B cell (primary cell): Measurements from ENCODE around the gene RNF207. TPM values are rescaled to one million over a fixed set of nuclear protein-coding genes. Genes with fewer than 3 reads are reported as not detected.
A peak's percentile ranks its signal among the peaks of the same experiment; 100 is the strongest.

Experiments used
- ATAC-seq: fragments of 200-7000 bp; cut with Tn5 transposase; one replicate; pipeline ENCODE4 v1.10.0; 2021; ENCODE audit warnings: low read depth, mild to moderate bottlenecking, moderate number of reproducible peaks, moderate library complexity
- CTCF ChIA-PET: fragments of 350-600 bp; sonication (Branson Sonifier 250); formaldehyde crosslinking; loops from one replicate; lab custom pipeline; 2021; ENCODE audit warnings: antibody characterized with exemption, inconsistent platforms; lab: Charles Lee
- POLR2A ChIA-PET: fragments of 350-600 bp; sonication (Branson Sonifier 250); formaldehyde crosslinking; loops from one replicate; lab custom pipeline; 2021; ENCODE audit warnings: antibody characterized with exemption; lab: Charles Lee
- DNase-seq: peaks from one replicate; pipeline ENCODE4 v3.0.0; 2013
- H2AFZ ChIP-seq: 2 replicates; pipeline ENCODE4 v1.6.1; 2012; ENCODE audit warnings: mild to moderate bottlenecking, low read depth, low read length; ENCODE audit not compliant: insufficient read depth, poor library complexity, severe bottlenecking
- H3K27ac ChIP-seq, 2 donors: 1 replicate in 1 of 2; 2 replicates in 1 of 2; pipeline ENCODE4 v1.5.1; 2012 to 2013; ENCODE audit warnings: low read length in 2 of 2, mild to moderate bottlenecking in 2 of 2, moderate library complexity in 1 of 2
- H3K27me3 ChIP-seq, 4 experiments: fragments of 200-600 bp in 1 of 4; sonication (generic) in 1 of 4; replicated peaks in 1 of 4; 1 replicate in 2 of 4; 2 replicates in 2 of 4; pipeline versions ENCODE4 v1.6.1 to v1.7.0; 2013 to 2016; ENCODE audit warnings: low read length in 3 of 4, mild to moderate bottlenecking in 2 of 4, mixed read lengths in 1 of 4, moderate library complexity in 1 of 4; ENCODE audit not compliant: insufficient read depth in 4 of 4, control insufficient read depth in 3 of 4; ENCODE audit errors: control extremely low read depth in 1 of 4
- H3K36me3 ChIP-seq, 2 experiments: replicated peaks in 1 of 2; 1 replicate in 1 of 2; 2 replicates in 1 of 2; pipeline versions ENCODE4 v1.6.1 to v1.7.1; 2013; ENCODE audit warnings: low read length in 1 of 2; ENCODE audit not compliant: insufficient read depth in 2 of 2, control insufficient read depth in 1 of 2; ENCODE audit errors: control extremely low read depth in 1 of 2, extremely low read depth in 1 of 2
- H3K4me1 ChIP-seq, 2 donors: fragments of 200-600 bp in 1 of 2; sonication (generic) in 1 of 2; 1 replicate in 1 of 2; 2 replicates in 1 of 2; pipeline versions ENCODE4 v1.5.1 to v1.6.1; 2013 to 2017; ENCODE audit warnings: low read length in 2 of 2; ENCODE audit not compliant: control insufficient read depth in 2 of 2, insufficient read depth in 2 of 2
- H3K4me2 ChIP-seq: replicated peaks from 2 replicates; pipeline ENCODE3; 2012; ENCODE audit warnings: mild to moderate bottlenecking, low read depth, low read length; ENCODE audit not compliant: poor library complexity, severe bottlenecking
- H3K4me3 ChIP-seq, 5 experiments: fragments of 200-600 bp in 1 of 5; sonication (generic) in 1 of 5; 1 replicate in 3 of 5; 2 replicates in 2 of 5; pipeline versions ENCODE4 v1.5.1 to v1.7.0; 2011 to 2016; ENCODE audit warnings: low read length in 4 of 5, mild to moderate bottlenecking in 4 of 5, low read depth in 2 of 5, control low read depth in 1 of 5, moderate library complexity in 1 of 5; ENCODE audit not compliant: insufficient read depth in 1 of 5; ENCODE audit errors: control extremely low read depth in 1 of 5, extremely low read depth in 1 of 5
- H3K79me2 ChIP-seq: fragments of 200-600 bp; sonication (generic); one replicate; pipeline ENCODE4 v1.6.0; 2016; ENCODE audit warnings: low read length; ENCODE audit not compliant: control insufficient read depth, insufficient read depth
- H3K9ac ChIP-seq: fragments of 200-600 bp; sonication (generic); 2 replicates; pipeline ENCODE4 v1.6.1; 2017; ENCODE audit warnings: mild to moderate bottlenecking, low read length, moderate library complexity
- H3K9me3 ChIP-seq, 3 donors: one replicate each; pipeline versions ENCODE4 v1.6.1 to v1.7.1; 2013; ENCODE audit warnings: low read length in 2 of 3; ENCODE audit not compliant: control insufficient read depth in 2 of 3, insufficient read depth in 1 of 3; ENCODE audit errors: control extremely low read depth in 1 of 3
- H4K20me1 ChIP-seq: 2 replicates; pipeline ENCODE4 v1.6.0; 2012; ENCODE audit warnings: mild to moderate bottlenecking, low read length; ENCODE audit not compliant: insufficient read depth, control insufficient read depth, poor library complexity, severe bottlenecking
- H3K27ac Mint-ChIP-seq: one replicate; pipeline ENCODE4 v1.8.0; 2021; ENCODE audit warnings: mixed read lengths
- H3K27me3 Mint-ChIP-seq: one replicate; pipeline ENCODE4 v1.8.0; 2021; ENCODE audit warnings: mixed read lengths
- H3K4me1 Mint-ChIP-seq: one replicate; pipeline ENCODE4 v1.8.0; 2021; ENCODE audit warnings: mixed read lengths
- H3K4me3 Mint-ChIP-seq: one replicate; pipeline ENCODE4 v1.8.0; 2021; ENCODE audit warnings: mixed read lengths
- H3K9me3 Mint-ChIP-seq: one replicate; pipeline ENCODE4 v1.8.0; 2022; ENCODE audit warnings: mixed read lengths; ENCODE audit not compliant: insufficient read depth
- CTCF ChIP-seq: fragments of 200-600 bp; IDR thresholded peaks from one replicate; pipeline ENCODE4 v1.8.0; 2022; ENCODE audit warnings: antibody characterized with exemption, mild to moderate bottlenecking
- EZH2 ChIP-seq: IDR thresholded peaks from 2 replicates; pipeline ENCODE4 v1.6.1; 2012; ENCODE audit warnings: borderline replicate concordance, low read depth, mild to moderate bottlenecking, moderate library complexity, low read length; ENCODE audit not compliant: insufficient read depth, poor library complexity, severe bottlenecking
- WGBS: methylation state at CpG from one replicate; pipeline ENCODE4 v1.1.5; 2013; ENCODE audit warnings: missing lambda C conversion rate; ENCODE audit not compliant: insufficient coverage; 5-methylcytosine and 5-hydroxymethylcytosine counted together
- intact Hi-C: fragments of 100-400 bp; cut with micrococcal nuclease; formaldehyde crosslinking; loops from one replicate; pipeline ENCODE4 v1.10.0; 2022
- polyA plus RNA-seq: library from polyadenylated mRNA; depleted of rRNA; stranded (reverse); fragments of >200 nt; gene quantifications from 2 replicates; pipeline ENCODE4 v1.2.3, GENCODE V29; 2012
- total RNA-seq, 2 donors: library from RNA; stranded (reverse); fragments of 120-200 nt in 1 of 2; gene quantifications; 1 replicate in 1 of 2; 2 replicates in 1 of 2; pipeline versions ENCODE4 v1.2.3 to v1.2.4, GENCODE V29; 2013 to 2022

Gene RNF207
- total and polyA plus RNA-seq, 2 donors (not counting 1 experiment from before 2014, with no cell fraction given): 1.5 to 6.8 TPM

- H3K27me3 ChIP-seq: peaks cover 0 to 64% (median 21%) of the 10 kb centered on the region in 4 experiments
- no peak for DNase-seq
- H3K79me2 ChIP-seq: no peaks in the 10 kb centered on the region
- H4K20me1 ChIP-seq: peaks cover 6% of the 10 kb centered on the region
- no peak for ATAC-seq
- peaks cover 19 to 23% of the 10 kb centered on the region in 2 donors for H3K4me1 ChIP-seq
- POLR2A ChIA-PET: interaction anchor here (0.6 kb wide), 1 partner anchor 18 kb away, joined by 10 read pairs; no protein-coding TSS in a partner anchor
- H3K9me3 ChIP-seq: peaks cover 0 to 17% (median 0%) of the 10 kb centered on the region in 3 donors
- intact Hi-C loops: loop anchor here (5.0 kb wide), 1 partner anchor 93 kb away; no protein-coding TSS in a partner anchor
- no peaks in the 10 kb centered on the region for H3K36me3 ChIP-seq
- H3K4me3 ChIP-seq: no peak overlapping the region
- H3K27ac ChIP-seq: no peak overlapping the region
- no peak overlapping the region for H2AFZ ChIP-seq
- Mint-ChIP-seq H3K9me3 (no peaks in the 10 kb centered on the region), H3K27me3 (peaks cover 44% of the 10 kb centered on the region), H3K27ac (no peak overlapping the region), H3K4me1 (peaks cover 13% of the 10 kb centered on the region), H3K4me3 (no peak overlapping the region)
- no peak overlapping the region for H3K9ac ChIP-seq
- TF ChIP-seq CTCF (no peak), EZH2 (no peak)
- 11% methylated on average over 95 of the region's 96 CpGs for WGBS
- H3K4me2 ChIP-seq: peak overlapping the region; percentile 46
- CTCF ChIA-PET: interaction anchor here (0.9 to 1.5 kb wide), 3 partner anchors 9 to 189 kb away, joined by 3 to 5 read pairs (median 3); no protein-coding TSS in a partner anchor
These were observed 43.2 kb downstream of the RNF207 start for GRCh38 chr1:6248932-6249738.
